SK-N-SH (cell line): ENCODE measurements around the gene TMEM212. TPM values are rescaled to one million over a fixed set of nuclear protein-coding genes. Genes with fewer than 3 reads are reported as not detected.
A peak's percentile ranks its signal among the peaks of the same experiment; 100 is the strongest.

Experiments
- CTCF ChIA-PET: fragments of 300-600, 350-600 bp; formaldehyde crosslinking; extraction: SDS; loops from one replicate; lab custom pipeline; 2021; lab: Yijun Ruan, JAX
- POLR2A ChIA-PET: fragments of 350-600 bp; sonication (Branson Sonifier 250); formaldehyde crosslinking; extraction: SDS; loops from one replicate; lab custom pipeline; 2020; ENCODE audit warnings: antibody characterized with exemption, inconsistent platforms; lab: Yijun Ruan, JAX
- DNase-seq: peaks from one replicate; pipeline ENCODE4 v3.0.0; 2012
- H2AFZ ChIP-seq: fragments of 200-600 bp; sonication (generic); 2 replicates; pipeline ENCODE4 v1.8.1; 2016; ENCODE audit warnings: antibody characterized with exemption, mild to moderate bottlenecking, low read depth
- H3F3A ChIP-seq: fragments of 200-600 bp; sonication (generic); replicated peaks from 2 replicates; pipeline ENCODE3; 2016; ENCODE audit warnings: antibody characterized with exemption, mild to moderate bottlenecking; ENCODE audit not compliant: insufficient read depth
- H3K27ac ChIP-seq, 2 experiments: fragments of 200-500 bp in 1 of 2; fragments of 200-600 bp in 1 of 2; sonication (Bioruptor generic) in 1 of 2; sonication (generic), shearing (Covaris generic) in 1 of 2; 2 replicates each; pipeline versions ENCODE4 v1.5.1 to v1.6.1; 2014 to 2016; ENCODE audit warnings: low read depth in 2 of 2, inconsistent platforms in 1 of 2, low read length in 1 of 2, mild to moderate bottlenecking in 1 of 2, mixed read lengths in 1 of 2
- H3K27me3 ChIP-seq: fragments of 200-600 bp; sonication (generic), shearing (Covaris generic); 2 replicates; pipeline ENCODE4 v1.6.1; 2016; ENCODE audit warnings: mixed run types; ENCODE audit not compliant: insufficient read depth
- H3K36me3 ChIP-seq, 2 experiments: fragments of 200-500 bp in 1 of 2; fragments of 200-600 bp in 1 of 2; sonication (Bioruptor generic) in 1 of 2; sonication (generic) in 1 of 2; replicated peaks in 1 of 2; 2 replicates each; pipeline versions ENCODE3 to v1.5.1; 2014 to 2016; ENCODE audit warnings: low read length in 1 of 2, mild to moderate bottlenecking in 1 of 2; ENCODE audit not compliant: insufficient read depth in 2 of 2, control insufficient read depth in 1 of 2
- H3K4me1 ChIP-seq, 2 experiments: fragments of 200-500 bp in 1 of 2; fragments of 200-600 bp in 1 of 2; sonication (Bioruptor generic) in 1 of 2; sonication (generic), shearing (Covaris generic) in 1 of 2; 2 replicates each; pipeline versions ENCODE4 v1.5.1 to v1.6.1; 2014 to 2016; ENCODE audit warnings: low read depth in 1 of 2, low read length in 1 of 2, mixed run types in 1 of 2; ENCODE audit not compliant: insufficient read depth in 2 of 2, control insufficient read depth in 1 of 2
- H3K4me2 ChIP-seq: fragments of 200-600 bp; sonication (generic), shearing (Covaris generic); 2 replicates; pipeline ENCODE4 v1.6.1; 2017; ENCODE audit warnings: mixed run types
- H3K4me3 ChIP-seq, 2 experiments: fragments of 200-500 bp in 1 of 2; fragments of 200-600 bp in 1 of 2; sonication (Bioruptor generic) in 1 of 2; sonication (generic), shearing (Covaris generic) in 1 of 2; 2 replicates each; pipeline versions ENCODE4 v1.5.1 to v1.8.1; 2014 to 2016; ENCODE audit warnings: low read depth in 2 of 2, inconsistent platforms in 1 of 2, low read length in 1 of 2, mild to moderate bottlenecking in 1 of 2, mixed read lengths in 1 of 2, moderate library complexity in 1 of 2
- H3K79me2 ChIP-seq: fragments of 200-600 bp; sonication (generic); 2 replicates; pipeline ENCODE4 v1.8.1; 2017; ENCODE audit warnings: mild to moderate bottlenecking; ENCODE audit not compliant: insufficient read depth
- H3K9ac ChIP-seq: fragments of 200-600 bp; sonication (generic); 2 replicates; pipeline ENCODE4 v1.6.1; 2017; ENCODE audit warnings: mixed run types
- H3K9me2 ChIP-seq: fragments of 200-600 bp; sonication (generic); 2 replicates; pipeline ENCODE4 v1.6.1; 2017; ENCODE audit warnings: mixed run types
- H3K9me3 ChIP-seq: fragments of 200-600 bp; sonication (generic); 2 replicates; pipeline ENCODE4 v1.6.1; 2017; ENCODE audit warnings: mixed run types, mild to moderate bottlenecking, moderate library complexity
- H4K20me1 ChIP-seq: fragments of 200-600 bp; sonication (generic); 2 replicates; pipeline ENCODE4 v1.6.1; 2017; ENCODE audit warnings: mild to moderate bottlenecking, mixed run types; ENCODE audit not compliant: insufficient read depth
- CHD2 ChIP-seq: fragments of 150-350 bp; IDR thresholded peaks from 2 replicates; pipeline ENCODE4 v1.6.1; 2018; ENCODE audit warnings: low read length; ENCODE audit not compliant: partially characterized antibody
- ELF1 ChIP-seq: IDR thresholded peaks from 2 replicates; pipeline ENCODE4 v1.4.0; 2012
- EP300 ChIP-seq, 2 experiments: IDR thresholded peaks; 2 replicates each; pipeline versions ENCODE4 v1.4.0 to v1.6.1; 2012; ENCODE audit warnings: borderline replicate concordance in 1 of 2, low read depth in 1 of 2, low read length in 1 of 2
- FOXJ3 ChIP-seq: sonication (generic); formaldehyde crosslinking; IDR thresholded peaks from 2 replicates; pipeline ENCODE4 v1.5.1; 2020; ENCODE audit warnings: mild to moderate bottlenecking, missing genetic modification reagents
- FOXM1 ChIP-seq: IDR thresholded peaks from 2 replicates; pipeline ENCODE4 v1.4.0; 2012; ENCODE audit warnings: low read depth, mild to moderate bottlenecking
- GABPA ChIP-seq: IDR thresholded peaks from 2 replicates; pipeline ENCODE4 v1.4.0; 2012; ENCODE audit warnings: low read depth, mild to moderate bottlenecking
- GATA2 ChIP-seq: sonication (generic); formaldehyde crosslinking; IDR thresholded peaks from 2 replicates; pipeline ENCODE4 v1.5.0; 2020; ENCODE audit warnings: mild to moderate bottlenecking, missing genetic modification reagents
- NFIC ChIP-seq: IDR thresholded peaks from 2 replicates; pipeline ENCODE4 v1.4.0; 2012; ENCODE audit warnings: borderline replicate concordance
- NRF1 ChIP-seq: IDR thresholded peaks from 2 replicates; pipeline ENCODE4 v1.6.1; 2012; ENCODE audit warnings: low read depth, mild to moderate bottlenecking, low read length
- POLR2AphosphoS5 ChIP-seq: IDR thresholded peaks from 2 replicates; pipeline ENCODE4 v1.6.1; 2012; ENCODE audit warnings: low read depth, low read length
- RAD21 ChIP-seq: IDR thresholded peaks from 2 replicates; pipeline ENCODE4 v1.6.1; 2012; ENCODE audit warnings: mild to moderate bottlenecking, low read length
- RCOR1 ChIP-seq: fragments of 150-350 bp; IDR thresholded peaks from 2 replicates; pipeline ENCODE4 v1.6.1; 2017; ENCODE audit warnings: antibody characterized with exemption, low read length
- SIN3A ChIP-seq: IDR thresholded peaks from 2 replicates; pipeline ENCODE4 v1.6.1; 2012; ENCODE audit warnings: low read depth, mild to moderate bottlenecking, low read length, moderate library complexity, borderline replicate concordance
- TAF1 ChIP-seq: IDR thresholded peaks from 2 replicates; pipeline ENCODE4 v1.6.1; 2012; ENCODE audit warnings: low read depth, mild to moderate bottlenecking, low read length, moderate library complexity, borderline replicate concordance
- TCF12 ChIP-seq: IDR thresholded peaks from 2 replicates; pipeline ENCODE4 v1.4.0; 2012
- TEAD4 ChIP-seq: IDR thresholded peaks from 2 replicates; pipeline ENCODE4 v1.4.0; 2012; ENCODE audit warnings: mild to moderate bottlenecking, borderline replicate concordance; ENCODE audit not compliant: insufficient read depth
- WGBS: methylation state at CpG from one replicate; pipeline ENCODE4 v1.1.6; 2017; ENCODE audit warnings: low lambda C conversion rate; 5-methylcytosine and 5-hydroxymethylcytosine counted together
- polyA plus RNA-seq, 3 experiments: library from polyadenylated mRNA; depleted of rRNA; stranded (reverse); fragments of >200 nt; gene quantifications; 2 replicates each; pipeline ENCODE4 v1.2.3, GENCODE V29; 2012
- TF ChIP-seq, protein P1 (sequence below): fragments of 150-350 bp; IDR thresholded peaks from 2 replicates; pipeline ENCODE4 v1.6.1; 2016; ENCODE audit warnings: mild to moderate bottlenecking, low read depth, low read length
- TF ChIP-seq, protein P2 (sequence below): fragments of 200-600 bp; sonication (generic); IDR thresholded peaks from 2 replicates; pipeline ENCODE4 v1.6.1; 2017; ENCODE audit warnings: antibody characterized with exemption, mild to moderate bottlenecking, moderate library complexity
- TF ChIP-seq, protein P3 (sequence below): IDR thresholded peaks from 2 replicates; pipeline ENCODE4 v1.4.0; 2012; ENCODE audit warnings: low read depth, borderline replicate concordance

TMEM212 gene
- polyA plus RNA-seq, 1 of the 3 experiments (the other 2 are of a cell fraction): not detected

DNA sequence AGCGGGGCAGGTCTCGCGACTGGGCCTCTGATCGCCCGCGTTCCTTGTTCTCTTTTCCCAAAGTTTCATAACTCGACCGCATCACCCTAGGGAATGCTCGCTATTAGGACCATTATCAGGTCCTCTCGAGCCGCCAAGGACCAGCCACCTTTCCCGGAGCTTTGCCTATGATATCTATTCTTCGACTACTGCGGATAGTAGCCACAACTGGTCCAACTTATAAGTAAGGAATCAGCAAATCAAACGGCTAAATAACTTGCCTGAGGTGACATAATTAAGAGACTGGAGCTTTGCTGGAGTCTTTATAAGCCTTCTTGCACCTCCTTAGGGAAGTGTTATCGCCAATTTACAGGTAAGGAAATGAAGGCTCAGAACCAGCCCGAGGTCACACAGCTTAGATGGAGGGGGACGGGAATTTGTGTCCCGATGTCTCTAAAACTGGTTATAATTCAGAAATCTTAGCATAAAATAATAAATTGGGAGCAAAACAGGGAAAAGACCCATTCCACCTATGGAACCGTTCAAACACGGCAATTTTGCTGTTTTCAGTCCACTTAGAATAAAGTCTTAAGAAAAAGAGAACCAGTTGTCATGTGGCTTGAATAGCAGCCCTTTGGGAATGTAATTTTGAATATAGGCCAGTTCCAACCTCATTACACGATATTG, 32.4 kb upstream of the TMEM212 start:
- H3K36me3 ChIP-seq: no peaks in the 10 kb centered on the region
- peaks cover 21% of the 10 kb centered on the region for H3F3A ChIP-seq
- no peaks in the 10 kb centered on the region for H3K9me3 ChIP-seq
- H3K27me3 ChIP-seq: no peaks in the 10 kb centered on the region
- peak overlapping the region; percentile 51 to 95; a peak in 3 of 4 replicates for H3K27ac ChIP-seq
- TF ChIP-seq RCOR1 (no peak), TAF1 (no peak), ELF1 (no peak), FOXJ3 (CRISPR knock-in tag) (no peak), GABPA (no peak), NRF1 (no peak), TCF12 (no peak), SIN3A (no peak), RAD21 (no peak), CHD2 (no peak)
- TF ChIP-seq, protein P1, sequence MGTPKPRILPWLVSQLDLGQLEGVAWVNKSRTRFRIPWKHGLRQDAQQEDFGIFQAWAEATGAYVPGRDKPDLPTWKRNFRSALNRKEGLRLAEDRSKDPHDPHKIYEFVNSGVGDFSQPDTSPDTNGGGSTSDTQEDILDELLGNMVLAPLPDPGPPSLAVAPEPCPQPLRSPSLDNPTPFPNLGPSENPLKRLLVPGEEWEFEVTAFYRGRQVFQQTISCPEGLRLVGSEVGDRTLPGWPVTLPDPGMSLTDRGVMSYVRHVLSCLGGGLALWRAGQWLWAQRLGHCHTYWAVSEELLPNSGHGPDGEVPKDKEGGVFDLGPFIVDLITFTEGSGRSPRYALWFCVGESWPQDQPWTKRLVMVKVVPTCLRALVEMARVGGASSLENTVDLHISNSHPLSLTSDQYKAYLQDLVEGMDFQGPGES: no peak
- TF ChIP-seq, protein P2, sequence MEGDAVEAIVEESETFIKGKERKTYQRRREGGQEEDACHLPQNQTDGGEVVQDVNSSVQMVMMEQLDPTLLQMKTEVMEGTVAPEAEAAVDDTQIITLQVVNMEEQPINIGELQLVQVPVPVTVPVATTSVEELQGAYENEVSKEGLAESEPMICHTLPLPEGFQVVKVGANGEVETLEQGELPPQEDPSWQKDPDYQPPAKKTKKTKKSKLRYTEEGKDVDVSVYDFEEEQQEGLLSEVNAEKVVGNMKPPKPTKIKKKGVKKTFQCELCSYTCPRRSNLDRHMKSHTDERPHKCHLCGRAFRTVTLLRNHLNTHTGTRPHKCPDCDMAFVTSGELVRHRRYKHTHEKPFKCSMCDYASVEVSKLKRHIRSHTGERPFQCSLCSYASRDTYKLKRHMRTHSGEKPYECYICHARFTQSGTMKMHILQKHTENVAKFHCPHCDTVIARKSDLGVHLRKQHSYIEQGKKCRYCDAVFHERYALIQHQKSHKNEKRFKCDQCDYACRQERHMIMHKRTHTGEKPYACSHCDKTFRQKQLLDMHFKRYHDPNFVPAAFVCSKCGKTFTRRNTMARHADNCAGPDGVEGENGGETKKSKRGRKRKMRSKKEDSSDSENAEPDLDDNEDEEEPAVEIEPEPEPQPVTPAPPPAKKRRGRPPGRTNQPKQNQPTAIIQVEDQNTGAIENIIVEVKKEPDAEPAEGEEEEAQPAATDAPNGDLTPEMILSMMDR: no peak
- TF ChIP-seq, all 33 proteins: peak for 0
- peak overlapping the region; percentile 75 to 79 for H3K4me3 ChIP-seq
- CTCF ChIA-PET: interaction anchor here (0.6 to 1.8 kb wide), 6 partner anchors 13 to 522 kb away, joined by 3 to 10 read pairs (median 3); no protein-coding TSS in a partner anchor
- DNase-seq: no peak
- no peaks in the 10 kb centered on the region for H3K9me2 ChIP-seq
- H3K4me2 ChIP-seq: peak overlapping the region; percentile 91
- WGBS: 29% methylated on average over 18 of the region's 22 CpGs
- POLR2A ChIA-PET: no interaction called here
- peak overlapping the region; percentile 80; the same call in 1 of the 2 replicates for H2AFZ ChIP-seq
- H3K9ac ChIP-seq: peak overlapping the region; percentile 74
- H3K79me2 ChIP-seq: peaks cover 4% of the 10 kb centered on the region; the same call in 1 of the 2 replicates
- H4K20me1 ChIP-seq: no peaks in the 10 kb centered on the region
- H3K4me1 ChIP-seq: peaks cover 12 to 20% of the 10 kb centered on the region in 2 experiments; a peak in 3 of 4 replicates

DNA sequence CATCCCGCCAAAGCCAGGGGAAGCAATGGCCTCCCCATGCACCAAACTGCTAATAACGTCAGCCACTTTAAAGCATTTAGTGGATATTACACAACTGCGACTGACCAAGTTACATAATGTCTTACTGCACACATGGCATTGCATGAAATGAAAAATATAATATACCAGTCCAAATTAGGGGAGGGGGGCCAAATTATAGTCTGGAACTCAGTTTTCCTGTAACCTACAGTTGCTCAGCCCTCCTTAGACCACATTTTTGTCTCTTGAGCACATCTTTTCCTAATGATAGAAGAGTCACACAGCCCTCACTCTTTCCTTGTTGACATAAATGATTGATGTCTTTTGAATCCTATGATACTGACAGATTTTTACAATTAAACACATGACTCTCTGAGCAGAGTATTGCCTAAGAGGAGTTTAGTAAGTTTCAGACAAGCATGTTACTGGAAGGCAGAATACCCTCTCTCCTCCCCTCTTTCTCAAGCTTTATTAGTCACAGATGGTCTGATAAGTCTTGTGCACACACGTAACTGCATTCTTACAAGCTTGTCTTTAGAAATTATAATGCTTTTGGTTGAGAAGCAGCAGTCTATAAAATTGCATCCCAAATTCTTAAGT, 31.7 kb upstream of the TMEM212 start:
- ChIA-PET POLR2A (no interaction called here), CTCF (interaction anchor here (1.1 to 1.5 kb wide), 3 partner anchors 12 to 39 kb away, joined by 3 read pairs; no protein-coding TSS in a partner anchor)
- no peaks in the 10 kb centered on the region for H3K9me2 ChIP-seq
- H3K4me2 ChIP-seq: peak overlapping the region; percentile 91
- peak overlapping the region; percentile 51 to 95; a peak in 3 of 4 replicates for H3K27ac ChIP-seq
- no peaks in the 10 kb centered on the region for H3K27me3 ChIP-seq
- peaks cover 12 to 14% of the 10 kb centered on the region in 2 experiments; a peak in 3 of 4 replicates for H3K4me1 ChIP-seq
- peak overlapping the region; percentile 74; the same call in 1 of the 2 replicates for H3K9ac ChIP-seq
- no peaks in the 10 kb centered on the region for H4K20me1 ChIP-seq
- peaks cover 4% of the 10 kb centered on the region; the same call in 1 of the 2 replicates for H3K79me2 ChIP-seq
- H2AFZ ChIP-seq: no peak overlapping the region
- H3K36me3 ChIP-seq: no peaks in the 10 kb centered on the region
- 48% methylated on average over 4 of the region's 4 CpGs for WGBS
- H3K4me3 ChIP-seq: no peak overlapping the region; a peak in 1 of 4 replicates
- peaks cover 21% of the 10 kb centered on the region for H3F3A ChIP-seq
- no peaks in the 10 kb centered on the region for H3K9me3 ChIP-seq
- peak; percentile 12 for DNase-seq
- no peak for TF ChIP-seq GATA2 (CRISPR knock-in tag)
- peak; percentile 70; the same call in 1 of the 2 replicates for TF ChIP-seq TEAD4
- peak; percentile 66; the same call in 1 of the 2 replicates for TF ChIP-seq POLR2AphosphoS5
- TF ChIP-seq, protein P3, sequence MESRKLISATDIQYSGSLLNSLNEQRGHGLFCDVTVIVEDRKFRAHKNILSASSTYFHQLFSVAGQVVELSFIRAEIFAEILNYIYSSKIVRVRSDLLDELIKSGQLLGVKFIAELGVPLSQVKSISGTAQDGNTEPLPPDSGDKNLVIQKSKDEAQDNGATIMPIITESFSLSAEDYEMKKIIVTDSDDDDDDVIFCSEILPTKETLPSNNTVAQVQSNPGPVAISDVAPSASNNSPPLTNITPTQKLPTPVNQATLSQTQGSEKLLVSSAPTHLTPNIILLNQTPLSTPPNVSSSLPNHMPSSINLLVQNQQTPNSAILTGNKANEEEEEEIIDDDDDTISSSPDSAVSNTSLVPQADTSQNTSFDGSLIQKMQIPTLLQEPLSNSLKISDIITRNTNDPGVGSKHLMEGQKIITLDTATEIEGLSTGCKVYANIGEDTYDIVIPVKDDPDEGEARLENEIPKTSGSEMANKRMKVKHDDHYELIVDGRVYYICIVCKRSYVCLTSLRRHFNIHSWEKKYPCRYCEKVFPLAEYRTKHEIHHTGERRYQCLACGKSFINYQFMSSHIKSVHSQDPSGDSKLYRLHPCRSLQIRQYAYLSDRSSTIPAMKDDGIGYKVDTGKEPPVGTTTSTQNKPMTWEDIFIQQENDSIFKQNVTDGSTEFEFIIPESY: no peak
- TF ChIP-seq EP300 (IDR thresholded peaks at IDR 0.05; ENCODE audit: borderline replicate concordance in 1 of 2, low read depth in 1 of 2, low read length in 1 of 2): peak in 1 of 2 experiments; percentile 91; a peak in 3 of 4 replicates
- TF ChIP-seq NFIC: peak; percentile 60
- TF ChIP-seq, protein P2: no peak
- 0 out of 2 replicates have a peak, but pooled peaks have one; percentile 47 for TF ChIP-seq FOXM1
